HG03196 (cell line): Measurements from ENCODE around the gene OR2V2.
"Not testable (repeated sequence)": the region's sequence is repeated elsewhere in the genome, so short reads cannot be mapped to it uniquely, and the experiment has no call there.

Source experiments
- ATAC-seq: cut with Tn5 transposase; IDR thresholded peaks from one replicate; pipeline ENCODE4 v1.9.1; 2021; ENCODE audit not compliant: unreplicated experiment

The OR2V2 gene

DNA sequence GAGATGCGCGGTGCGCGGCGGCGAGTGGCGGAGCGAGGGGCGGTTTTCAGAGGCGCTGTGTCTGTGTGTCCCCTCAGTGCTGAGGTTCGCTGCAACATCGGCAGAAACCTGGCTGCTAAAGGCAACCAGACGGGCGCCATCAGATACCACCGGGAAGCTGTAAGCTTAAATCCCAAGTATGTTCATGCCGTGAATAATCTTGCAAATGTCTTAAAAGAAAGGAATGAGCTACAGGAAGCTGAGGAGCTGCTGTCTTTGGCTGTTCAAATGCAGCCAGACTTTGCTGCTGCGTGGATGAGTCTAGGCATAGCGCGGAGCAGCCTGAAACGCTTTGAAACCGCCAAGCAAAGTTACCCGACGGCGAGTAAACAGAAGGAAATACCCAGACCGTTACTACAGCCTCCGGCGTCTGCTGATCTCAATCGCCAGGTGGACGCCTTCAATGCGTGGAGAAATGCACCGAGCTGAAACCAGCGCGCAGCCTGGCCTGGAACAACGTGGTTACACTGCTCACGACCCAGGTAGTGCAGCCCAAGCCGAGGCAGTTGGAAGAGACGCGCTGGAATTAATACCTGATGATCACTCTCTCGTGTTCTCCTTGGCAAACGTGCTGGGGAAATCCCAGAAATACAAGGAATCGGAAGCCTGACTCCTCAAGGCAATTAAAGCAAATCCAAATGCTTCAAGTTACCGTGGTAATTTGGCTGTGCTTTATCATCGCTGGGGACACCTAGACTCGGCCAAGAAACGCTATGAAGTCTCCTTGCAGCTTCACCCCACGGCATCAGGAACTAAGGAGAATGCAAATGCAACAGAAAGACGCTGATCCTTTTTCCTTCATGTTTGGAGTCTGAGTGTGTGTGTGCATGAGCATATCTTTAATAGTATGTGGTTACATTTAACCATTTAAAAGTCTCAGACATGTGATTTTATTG lies 32.3 kb upstream of the OR2V2 start:
- no peak for ATAC-seq

DNA sequence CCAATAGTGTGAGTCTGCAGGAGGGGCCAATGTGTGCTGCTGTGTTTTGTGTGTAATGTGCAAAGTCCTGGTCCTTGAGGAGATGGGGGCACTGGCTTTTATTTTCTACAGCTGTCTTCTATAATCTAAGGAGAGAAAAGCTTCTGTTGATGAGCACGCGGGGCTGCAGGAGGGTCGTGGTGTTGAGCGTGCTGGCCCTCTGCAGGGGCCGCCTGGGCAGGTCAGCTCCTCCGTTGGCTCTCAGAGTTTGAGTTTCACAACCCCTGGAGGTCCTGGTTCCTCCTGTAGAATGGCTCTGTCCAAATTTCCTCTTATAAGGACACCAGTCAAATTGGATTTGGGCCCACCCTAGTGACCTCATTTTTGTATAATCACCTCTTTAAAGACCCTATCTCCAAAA lies 29.0 kb upstream of the OR2V2 start:
- ATAC-seq = no peak

GRCh38 chr5:181119105-181119504 lies 28.3 kb upstream of the OR2V2 start:
- ATAC-seq = no peak

GRCh38 chr5:181120306-181120705 lies 27.1 kb upstream of the OR2V2 start:
- no peak for ATAC-seq

DNA sequence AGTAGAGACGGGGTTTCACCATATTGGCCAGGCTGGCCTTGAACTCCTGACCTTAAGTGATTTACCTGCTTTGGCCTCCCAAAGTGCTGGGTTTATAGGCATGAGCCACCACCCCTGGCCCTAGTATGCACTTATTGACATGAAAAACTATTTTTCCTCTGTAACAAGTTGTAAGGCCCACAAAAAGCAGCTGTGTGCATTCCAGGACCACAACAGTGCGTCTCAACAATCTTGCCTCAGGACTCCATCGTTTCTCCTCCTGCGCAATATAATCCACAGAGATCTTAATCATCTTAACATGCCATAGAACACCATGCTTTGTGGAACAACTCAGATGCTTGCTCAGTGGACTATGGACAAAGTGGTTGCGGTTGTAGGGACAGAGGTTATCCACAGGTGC lies 26.6 kb upstream of the OR2V2 start:
- ATAC-seq = no peak

DNA sequence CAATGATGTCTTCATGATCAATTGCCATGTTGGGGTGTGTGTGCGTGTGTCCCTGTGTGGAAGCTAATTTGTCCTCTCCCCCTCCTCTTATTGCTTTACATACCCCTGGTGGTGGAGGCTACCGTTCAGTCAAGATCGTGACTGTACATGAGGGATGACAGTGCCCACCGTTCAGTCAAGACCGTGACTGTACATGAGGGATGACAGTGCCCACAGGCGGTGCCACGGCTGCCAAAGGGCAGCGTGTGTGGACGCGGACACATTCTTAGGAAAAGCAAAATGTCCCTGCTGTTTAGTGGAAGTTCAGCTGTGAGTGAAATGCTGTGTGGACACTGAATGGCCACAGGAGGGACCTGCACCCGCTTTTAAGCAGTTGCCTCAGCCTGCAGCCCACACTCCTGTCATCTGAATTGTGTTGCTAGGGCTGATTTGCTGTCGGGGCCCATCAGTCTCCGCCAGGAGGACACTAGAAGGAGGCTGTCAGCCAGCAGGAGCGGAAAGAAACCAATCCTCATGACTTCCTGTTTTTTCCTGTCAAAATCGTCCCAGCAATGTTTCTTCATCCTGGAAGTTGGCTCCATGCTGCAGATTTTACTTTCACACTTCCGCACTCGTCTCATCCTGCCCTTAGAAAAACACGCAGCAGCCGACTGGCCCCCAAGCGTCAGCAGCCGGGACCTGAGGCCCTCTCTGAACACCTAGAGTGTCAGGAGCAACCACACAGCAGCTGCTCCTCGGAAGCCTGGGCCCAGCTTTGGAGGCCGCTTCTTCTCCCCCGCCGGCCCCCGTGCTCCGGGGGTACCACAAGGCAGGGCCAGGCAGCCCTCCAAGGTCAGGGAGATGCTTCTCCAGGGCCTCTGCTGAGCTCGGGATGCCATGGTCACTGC lies 25.5 kb upstream of the OR2V2 start:
- no peak for ATAC-seq

- ATAC-seq = no peak
Measured at GRCh38 chr5:181124526-181124925, 22.9 kb upstream of the OR2V2 start.

DNA sequence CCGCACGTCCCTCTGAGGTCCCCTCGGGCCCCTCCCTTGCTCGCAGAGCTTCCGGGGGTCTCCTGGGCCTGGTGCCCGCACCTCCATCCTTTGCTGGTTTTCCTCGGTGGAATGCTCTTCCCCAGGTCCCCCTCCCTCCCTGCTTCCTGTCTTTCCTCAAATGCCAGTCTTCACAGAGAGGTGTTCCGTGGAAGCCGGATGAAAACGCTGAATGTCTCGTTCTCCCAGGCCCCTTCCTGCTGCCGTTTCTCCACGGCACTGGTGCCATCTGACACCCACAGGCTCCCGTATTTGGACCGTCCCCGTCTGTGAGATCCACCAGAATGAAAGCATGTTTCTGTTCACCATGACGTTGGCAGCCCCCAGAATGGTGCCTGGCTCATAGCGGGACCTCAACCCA lies 20.5 kb upstream of the OR2V2 start:
- no peak for ATAC-seq

GRCh38 chr5:181127456-181127855 lies 19.9 kb upstream of the OR2V2 start:
- ATAC-seq = no peak

DNA sequence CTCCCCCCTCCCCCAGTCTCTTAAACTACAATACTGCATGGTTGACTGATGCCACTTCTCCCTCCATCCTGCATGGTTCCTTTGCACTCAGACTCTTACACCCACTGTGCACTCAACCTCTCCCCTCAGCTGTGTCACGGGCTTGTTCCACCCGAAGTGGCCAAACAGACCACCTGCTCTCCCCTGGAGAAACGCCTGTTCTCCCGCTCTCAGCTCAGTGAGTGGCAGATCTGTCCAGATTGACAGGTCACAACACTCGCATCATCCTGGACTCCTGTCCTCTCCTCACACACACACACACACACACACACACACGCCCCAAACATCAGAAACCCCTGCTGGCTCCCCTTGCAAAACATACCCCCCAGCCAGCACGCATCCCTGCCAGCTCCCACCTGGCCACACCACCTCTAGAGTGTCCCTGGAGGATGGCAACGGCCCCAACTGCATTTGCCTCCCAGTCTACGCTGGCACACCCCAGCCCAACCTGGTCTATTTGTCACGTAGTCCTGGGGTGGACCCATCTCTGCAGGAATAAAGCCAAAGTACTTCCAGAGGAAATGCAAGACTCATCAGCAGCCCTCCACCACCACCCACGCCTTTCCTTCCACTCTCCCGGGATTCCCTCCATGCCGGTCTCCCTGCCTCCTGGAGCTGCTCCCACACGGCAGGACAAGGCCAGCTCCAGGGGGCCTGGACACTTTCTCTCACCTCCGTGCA lies 19.3 kb upstream of the OR2V2 start:
- no peak for ATAC-seq

DNA sequence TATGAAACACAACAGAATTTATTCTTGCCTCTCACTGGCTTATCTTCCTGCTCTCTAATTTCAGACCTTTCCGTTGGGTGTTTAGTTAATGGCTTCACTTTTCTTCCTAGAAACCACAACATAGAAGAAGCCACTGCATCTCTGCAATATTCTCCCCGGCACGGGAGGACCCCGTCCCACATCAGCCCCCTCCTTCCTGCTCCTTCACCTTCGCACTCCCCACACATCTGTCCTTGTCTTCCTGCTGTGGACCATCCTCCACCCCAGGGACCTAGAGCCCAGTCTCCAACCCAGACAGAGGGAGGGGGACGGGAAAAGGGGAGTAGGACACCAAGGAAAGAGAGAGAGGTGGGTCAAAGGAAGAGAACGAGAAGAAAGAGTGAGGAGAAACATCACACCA lies 17.8 kb upstream of the OR2V2 start:
- ATAC-seq = no peak

DNA sequence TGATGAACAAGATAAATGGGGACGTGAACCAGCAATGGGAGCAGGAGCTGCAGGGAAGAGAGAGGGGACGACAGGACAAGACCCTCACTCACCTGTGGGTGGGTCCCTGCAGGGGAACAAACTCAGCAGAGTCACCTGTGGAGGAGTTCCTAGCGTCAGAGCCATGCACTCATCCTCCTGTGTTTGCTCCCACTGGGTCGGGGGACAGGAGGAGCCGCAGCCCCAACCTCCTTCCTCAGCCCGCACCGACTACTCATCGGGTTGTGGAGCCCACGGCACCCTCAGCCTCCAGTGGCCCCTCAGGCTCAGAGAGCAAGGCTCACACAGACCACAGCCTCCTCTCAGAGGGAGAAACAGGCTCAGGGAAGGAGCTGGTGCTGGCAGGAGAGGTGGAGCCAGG lies 17.3 kb upstream of the OR2V2 start:
- ATAC-seq = not testable (repeated sequence)

DNA sequence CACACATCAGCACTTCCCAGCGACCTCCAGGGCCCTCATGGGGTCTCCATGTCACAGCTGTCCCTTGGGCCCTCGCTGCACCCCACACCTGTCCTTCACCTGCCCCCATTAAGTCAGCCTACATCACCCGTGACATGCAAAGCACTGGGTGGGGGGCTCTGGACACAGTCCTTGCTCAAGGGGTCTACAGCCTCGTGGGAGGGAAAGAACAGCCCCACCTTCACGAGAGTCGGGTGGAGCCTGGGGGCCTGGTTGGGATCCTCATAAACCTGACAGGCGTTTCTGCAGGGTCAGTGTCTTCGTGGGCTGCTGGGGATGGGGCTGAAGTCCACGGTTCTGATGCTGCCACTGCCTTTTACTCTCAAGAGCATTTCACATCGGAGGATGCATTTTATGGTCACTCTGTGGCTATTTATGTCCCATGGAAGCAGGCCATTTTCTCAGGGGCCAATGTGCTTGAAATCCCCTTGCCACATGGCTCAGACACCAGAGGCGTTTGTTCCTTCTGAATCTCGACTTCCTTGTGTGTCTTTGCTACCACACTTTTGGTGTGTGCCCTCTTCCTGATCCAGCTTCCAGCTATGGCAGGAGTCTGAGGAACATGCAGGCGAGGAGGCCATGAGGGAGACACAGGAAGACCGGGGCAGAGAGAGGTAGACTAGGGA lies 16.4 kb upstream of the OR2V2 start, which contains the start of gene OR2V1:
Gene OR2V1, minus strand, starts transcription at position 338 of the 665 bp plus-strand sequence. CDS start 5,865 bp downstream, outside the sequence.
- ATAC-seq = no peak

DNA sequence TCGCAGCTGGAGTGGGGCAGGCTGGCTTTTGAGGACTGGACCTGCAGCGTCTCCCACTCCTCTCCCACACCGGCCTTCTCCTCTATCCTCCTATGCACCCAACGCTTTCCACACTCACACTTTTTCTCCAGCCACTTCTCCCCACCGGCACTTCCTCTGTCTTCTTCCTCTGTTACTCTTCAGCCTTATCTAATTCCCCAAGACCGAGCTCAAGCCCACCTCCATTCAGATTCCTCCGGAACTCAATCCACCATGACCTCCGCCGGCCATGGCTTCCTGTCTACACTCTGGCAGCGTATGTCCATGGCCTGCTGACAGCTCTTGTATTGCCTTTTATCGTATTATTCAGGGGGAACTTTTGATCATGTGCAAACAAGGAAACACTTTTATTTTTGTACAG lies 15.9 kb upstream of the OR2V2 start:
- ATAC-seq = no peak

GRCh38 chr5:181133083-181133482 lies 14.3 kb upstream of the OR2V2 start:
- no peak for ATAC-seq

GRCh38 chr5:181133610-181134231 lies 13.7 kb upstream of the OR2V2 start:
- no peak for ATAC-seq

GRCh38 chr5:181134259-181134658 lies 13.1 kb upstream of the OR2V2 start:
- no peak for ATAC-seq

DNA sequence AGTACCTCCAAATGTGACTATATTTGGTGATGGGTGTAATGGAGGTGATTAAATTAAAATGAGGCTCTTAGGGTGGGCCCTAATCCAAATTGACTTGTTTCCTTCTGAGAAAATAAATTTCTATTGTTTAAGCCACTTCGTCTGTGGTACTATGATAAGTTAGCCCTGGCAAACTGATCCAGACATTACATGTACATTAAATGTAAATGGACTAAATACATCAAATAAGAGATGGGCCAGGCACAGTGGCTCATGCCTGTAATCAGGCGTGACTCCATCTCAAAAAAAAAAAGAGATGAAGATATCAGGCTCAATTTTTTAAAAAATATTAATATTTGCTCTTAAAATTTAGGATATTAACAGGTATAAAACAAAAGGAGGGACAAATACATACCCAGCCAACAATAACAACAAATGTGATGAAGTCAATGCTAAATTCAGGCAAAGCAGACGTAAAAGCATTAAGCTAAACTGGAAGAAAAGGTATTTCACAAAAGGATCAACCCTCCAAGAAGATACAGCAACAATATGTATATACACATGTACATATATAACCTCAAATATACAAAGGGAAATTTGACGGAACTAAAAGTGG lies 10.9 kb upstream of the OR2V2 start:
- no peak for ATAC-seq

DNA sequence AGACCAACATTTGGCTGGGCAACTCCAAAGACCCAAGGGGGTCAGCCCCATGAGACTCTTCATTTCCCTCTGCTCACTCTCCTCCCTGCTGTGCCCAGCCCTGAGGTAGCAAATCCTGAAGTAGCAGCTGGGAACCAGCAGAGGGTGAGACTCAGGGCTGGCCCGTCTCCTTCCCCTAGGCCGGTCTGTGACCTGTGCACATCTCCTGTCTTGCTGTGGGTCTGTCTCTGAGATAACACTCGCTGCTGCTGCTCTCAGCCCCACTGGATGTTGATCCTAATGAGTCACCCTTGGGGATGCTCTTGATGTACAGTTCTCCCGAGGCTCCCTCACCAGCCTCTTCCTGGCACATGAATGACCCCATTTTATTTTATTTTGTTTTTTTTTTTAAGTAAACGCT lies 9.1 kb upstream of the OR2V2 start:
- ATAC-seq = no peak

- no peak for ATAC-seq
Measured at GRCh38 chr5:181140766-181141165, 6.6 kb upstream of the OR2V2 start.
